ENCODE measurements around the gene PFKFB3.

The PFKFB3 gene

DNA sequence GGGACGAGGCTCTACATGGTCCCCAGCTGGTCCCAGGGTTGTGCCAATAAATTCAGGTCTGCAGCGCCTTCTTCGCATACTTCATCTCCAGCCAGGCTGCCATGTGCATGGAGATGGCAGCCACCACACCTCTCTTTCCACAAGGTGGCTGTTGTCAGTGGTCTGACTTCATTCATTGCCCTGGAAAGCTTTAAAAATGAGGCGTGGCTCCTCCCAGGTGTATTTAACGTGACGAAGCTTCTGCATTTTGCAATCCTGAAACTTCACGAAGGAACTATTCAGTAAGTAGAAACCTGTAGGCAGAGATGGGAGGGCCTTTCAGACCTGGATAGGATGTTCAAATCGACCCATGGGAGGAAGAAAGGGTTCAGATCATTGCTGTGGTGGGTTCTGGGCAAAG, 53.7 kb downstream of the PFKFB3 start:
- Histone ChIP-seq H3K4me1 (ENCODE audit: low read length) (no peaks in the 10 kb centered on the region), H3K27me3 (replicated peaks; ENCODE audit: insufficient read depth, low read length) (no peaks in the 10 kb centered on the region), H3K9me2 (replicated peaks; ENCODE audit: insufficient read depth, low read length) (no peaks in the 10 kb centered on the region), H4K20me1 (ENCODE audit: insufficient read depth, low read length) (no peaks in the 10 kb centered on the region), H3K4me3 (ENCODE audit: low read length) (no peak overlapping the region), H3K9ac (ENCODE audit: low read length) (no peak overlapping the region), H3K4me2 (ENCODE audit: low read depth, low read length) (no peak overlapping the region), H3K79me2 (ENCODE audit: low read length) (no peaks in the 10 kb centered on the region), H2AFZ (ENCODE audit: low read length) (no peak overlapping the region), H3K36me3 (replicated peaks; ENCODE audit: insufficient read depth, low read length) (no peaks in the 10 kb centered on the region), H3F3A (ENCODE audit: insufficient read depth, low read length) (no peaks in the 10 kb centered on the region), H3K27ac (ENCODE audit: low read length) (no peak overlapping the region), H3K9me3 (replicated peaks; ENCODE audit: insufficient read depth, low read length) (no peaks in the 10 kb centered on the region)
- DNase-seq, result no peak
- TF ChIP-seq EZH2phosphoT487 (IDR thresholded peaks at IDR 0.05; ENCODE audit: low read length) (no peak), EZH2 (optimal IDR thresholded peaks at IDR 0.05; ENCODE audit: low read depth, low read length) (no peak)
- TF ChIP-seq, protein P1, sequence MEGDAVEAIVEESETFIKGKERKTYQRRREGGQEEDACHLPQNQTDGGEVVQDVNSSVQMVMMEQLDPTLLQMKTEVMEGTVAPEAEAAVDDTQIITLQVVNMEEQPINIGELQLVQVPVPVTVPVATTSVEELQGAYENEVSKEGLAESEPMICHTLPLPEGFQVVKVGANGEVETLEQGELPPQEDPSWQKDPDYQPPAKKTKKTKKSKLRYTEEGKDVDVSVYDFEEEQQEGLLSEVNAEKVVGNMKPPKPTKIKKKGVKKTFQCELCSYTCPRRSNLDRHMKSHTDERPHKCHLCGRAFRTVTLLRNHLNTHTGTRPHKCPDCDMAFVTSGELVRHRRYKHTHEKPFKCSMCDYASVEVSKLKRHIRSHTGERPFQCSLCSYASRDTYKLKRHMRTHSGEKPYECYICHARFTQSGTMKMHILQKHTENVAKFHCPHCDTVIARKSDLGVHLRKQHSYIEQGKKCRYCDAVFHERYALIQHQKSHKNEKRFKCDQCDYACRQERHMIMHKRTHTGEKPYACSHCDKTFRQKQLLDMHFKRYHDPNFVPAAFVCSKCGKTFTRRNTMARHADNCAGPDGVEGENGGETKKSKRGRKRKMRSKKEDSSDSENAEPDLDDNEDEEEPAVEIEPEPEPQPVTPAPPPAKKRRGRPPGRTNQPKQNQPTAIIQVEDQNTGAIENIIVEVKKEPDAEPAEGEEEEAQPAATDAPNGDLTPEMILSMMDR (IDR thresholded peaks at IDR 0.05; ENCODE audit: low read length), result no peak

DNA sequence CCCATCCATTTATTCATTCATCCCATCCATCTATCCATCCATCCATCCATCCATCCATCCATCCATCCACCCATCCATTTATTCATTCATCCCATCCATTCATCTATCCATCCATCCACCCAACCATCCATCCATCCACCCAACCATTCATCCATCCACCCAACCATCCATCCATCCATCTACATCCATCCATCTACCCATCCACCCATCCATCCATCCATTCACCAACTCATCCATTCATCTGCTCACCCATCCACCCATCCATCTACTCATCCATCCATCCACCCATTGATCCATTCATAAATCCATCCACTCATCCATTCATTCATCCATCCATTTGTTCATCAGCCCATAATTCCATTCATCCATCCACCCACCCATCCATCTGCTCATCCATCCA, 56.4 kb downstream of the PFKFB3 start:
- Histone ChIP-seq H3F3A (ENCODE audit: insufficient read depth, low read length) (no peaks in the 10 kb centered on the region), H4K20me1 (ENCODE audit: insufficient read depth, low read length) (no peaks in the 10 kb centered on the region), H3K9ac (ENCODE audit: low read length) (no peak overlapping the region), H3K79me2 (ENCODE audit: low read length) (no peaks in the 10 kb centered on the region), H3K36me3 (replicated peaks; ENCODE audit: insufficient read depth, low read length) (no peaks in the 10 kb centered on the region), H3K27me3 (replicated peaks; ENCODE audit: insufficient read depth, low read length) (no peaks in the 10 kb centered on the region), H3K4me1 (ENCODE audit: low read length) (no peaks in the 10 kb centered on the region), H3K27ac (ENCODE audit: low read length) (no peak overlapping the region), H2AFZ (ENCODE audit: low read length) (no peak overlapping the region), H3K9me2 (replicated peaks; ENCODE audit: insufficient read depth, low read length) (no peaks in the 10 kb centered on the region), H3K9me3 (replicated peaks; ENCODE audit: insufficient read depth, low read length) (no peaks in the 10 kb centered on the region), H3K4me2 (ENCODE audit: low read depth, low read length) (no peak overlapping the region), H3K4me3 (ENCODE audit: low read length) (no peak overlapping the region)
- DNase-seq, result no peak
- TF ChIP-seq, protein P1 (IDR thresholded peaks at IDR 0.05; ENCODE audit: low read length), result no peak
- TF ChIP-seq EZH2phosphoT487 (IDR thresholded peaks at IDR 0.05; ENCODE audit: low read length) (no peak), EZH2 (optimal IDR thresholded peaks at IDR 0.05; ENCODE audit: low read depth, low read length) (no peak)

DNA sequence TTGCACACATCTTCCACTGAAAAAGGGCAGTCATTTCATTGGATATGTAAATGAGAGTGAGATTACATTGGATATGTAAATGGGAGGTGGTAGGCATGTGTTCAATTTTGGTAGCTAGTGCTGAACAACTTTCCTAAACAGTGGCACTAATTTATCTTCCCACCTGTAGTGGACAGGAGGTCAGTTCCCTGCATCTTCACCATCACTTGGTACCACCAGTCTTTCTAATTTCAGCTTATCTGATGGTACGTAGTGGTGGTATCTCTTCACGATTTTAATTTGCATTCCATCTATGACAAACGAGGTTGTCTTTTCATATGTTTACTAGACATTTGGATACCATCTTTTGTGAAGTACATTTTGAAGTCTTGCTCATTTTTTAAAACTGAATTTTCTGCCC, 58.1 kb downstream of the PFKFB3 start:
- H3K36me3 ChIP-seq (replicated peaks; ENCODE audit: insufficient read depth, low read length), result no peaks in the 10 kb centered on the region
- no peaks in the 10 kb centered on the region for H3K9me3 ChIP-seq (replicated peaks; ENCODE audit: insufficient read depth, low read length)
- H3F3A ChIP-seq (ENCODE audit: insufficient read depth, low read length), result no peaks in the 10 kb centered on the region
- H3K9ac ChIP-seq (ENCODE audit: low read length), result no peak overlapping the region
- no peak overlapping the region for H3K27ac ChIP-seq (ENCODE audit: low read length)
- DNase-seq, result no peak
- TF ChIP-seq, protein P1 (IDR thresholded peaks at IDR 0.05; ENCODE audit: low read length), result no peak
- TF ChIP-seq EZH2phosphoT487 (IDR thresholded peaks at IDR 0.05; ENCODE audit: low read length), result no peak
- TF ChIP-seq EZH2 (optimal IDR thresholded peaks at IDR 0.05; ENCODE audit: low read depth, low read length), result no peak
- H3K27me3 ChIP-seq (replicated peaks; ENCODE audit: insufficient read depth, low read length), result no peaks in the 10 kb centered on the region
- no peaks in the 10 kb centered on the region for H3K4me1 ChIP-seq (ENCODE audit: low read length)
- H2AFZ ChIP-seq (ENCODE audit: low read length), result no peak overlapping the region
- no peak overlapping the region for H3K4me2 ChIP-seq (ENCODE audit: low read depth, low read length)
- H4K20me1 ChIP-seq (ENCODE audit: insufficient read depth, low read length), result no peaks in the 10 kb centered on the region
- no peak overlapping the region for H3K4me3 ChIP-seq (ENCODE audit: low read length)
- H3K9me2 ChIP-seq (replicated peaks; ENCODE audit: insufficient read depth, low read length), result no peaks in the 10 kb centered on the region
- H3K79me2 ChIP-seq (ENCODE audit: low read length), result no peaks in the 10 kb centered on the region
